ENCODE data around the gene E4F1.

DNA sequence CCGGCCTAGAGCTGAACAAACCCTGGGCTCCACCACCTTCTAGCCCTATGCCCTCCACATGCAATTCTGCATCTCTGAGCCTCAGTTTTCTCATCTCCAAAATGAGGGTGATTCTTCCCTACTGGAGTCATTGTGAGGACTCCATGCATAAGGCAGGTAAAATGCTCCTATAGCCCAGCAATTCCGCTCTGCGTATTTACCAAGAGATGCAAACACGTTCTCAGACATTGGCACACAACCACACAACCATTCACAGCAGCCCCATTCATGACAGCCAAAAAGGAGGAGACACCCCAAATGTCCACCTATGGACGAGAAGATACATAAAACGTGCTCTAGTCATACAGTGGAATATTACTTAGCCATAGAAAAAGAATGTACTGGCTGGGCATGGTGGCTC is 23.1 kb upstream of the E4F1 start:
- TF ChIP-seq EZH2 (IDR thresholded peaks at IDR 0.05; ENCODE audit: borderline replicate concordance, low read depth, low read length, poor library complexity, severe bottlenecking) (no peak), CTCF (conservative IDR thresholded peaks at IDR 0.05; ENCODE audit: low read depth, low read length) (no peak)
